HG02798 (cell line): Measurements from ENCODE around the gene GPR158.

Source experiments
- ATAC-seq: cut with Tn5 transposase; IDR thresholded peaks from one replicate; pipeline ENCODE4 v1.9.1; 2021; ENCODE audit warnings: mild to moderate bottlenecking; ENCODE audit not compliant: unreplicated experiment, poor library complexity

The GPR158 gene

GRCh38 chr10:25191162-25191895 is 16.5 kb downstream of the GPR158 start:
- ATAC-seq, result no peak

- no peak for ATAC-seq
These were observed 23.4 kb downstream of the GPR158 start for GRCh38 chr10:25198151-25198550.

GRCh38 chr10:25206693-25207414 is 32.1 kb downstream of the GPR158 start:
- ATAC-seq, result no peak

GRCh38 chr10:25209618-25210017 is 34.8 kb downstream of the GPR158 start:
- ATAC-seq, result no peak

GRCh38 chr10:25210265-25210664 is 35.5 kb downstream of the GPR158 start:
- no peak for ATAC-seq

- no peak for ATAC-seq
These were observed 45.4 kb downstream of the GPR158 start for GRCh38 chr10:25220156-25220555.

GRCh38 chr10:25222085-25222660 is 47.4 kb downstream of the GPR158 start:
- no peak for ATAC-seq

- peak; percentile 39 for ATAC-seq
These were observed 52.2 kb downstream of the GPR158 start for GRCh38 chr10:25226775-25227682.

GRCh38 chr10:25231751-25232150 is 57.0 kb downstream of the GPR158 start:
- ATAC-seq, result no peak

- ATAC-seq, result no peak
These were observed 57.4 kb downstream of the GPR158 start for GRCh38 chr10:25232204-25232603.

- no peak for ATAC-seq
These were observed 70.4 kb downstream of the GPR158 start for GRCh38 chr10:25245165-25245564.

- ATAC-seq, result no peak
These were observed 82.8 kb downstream of the GPR158 start for GRCh38 chr10:25257646-25258045.

GRCh38 chr10:25261110-25261509 is 86.3 kb downstream of the GPR158 start:
- no peak for ATAC-seq

- ATAC-seq, result no peak
These were observed 86.8 kb downstream of the GPR158 start for GRCh38 chr10:25261558-25261957.

GRCh38 chr10:25263931-25264330 is 89.1 kb downstream of the GPR158 start:
- no peak for ATAC-seq

- no peak for ATAC-seq
These were observed 103.4 kb downstream of the GPR158 start for GRCh38 chr10:25278180-25278579.

- ATAC-seq, result no peak
These were observed 105.3 kb downstream of the GPR158 start for GRCh38 chr10:25280076-25280475.

- no peak for ATAC-seq
These were observed 105.8 kb downstream of the GPR158 start for GRCh38 chr10:25280573-25280972.

- ATAC-seq, result no peak
These were observed 111.0 kb downstream of the GPR158 start for GRCh38 chr10:25285809-25286208.

GRCh38 chr10:25288181-25288580 is 113.4 kb downstream of the GPR158 start:
- ATAC-seq, result no peak
